ENCODE data around the gene BTG2.

GRCh38 chr1:203351037-203351625, 45.8 kb downstream of the BTG2 start, which contains the start of gene FMOD:
- TF ChIP-seq EZH2phosphoT487 (IDR thresholded peaks at IDR 0.05; ENCODE audit: insufficient read depth, low read depth) (no peak), EZH2 (IDR thresholded peaks at IDR 0.05; ENCODE audit: insufficient read depth, poor library complexity, severe bottlenecking) (no peak)
